Right renal cortex interstitium (tissue), 3 donors: ENCODE results near the gene ICAM4. TPM values are rescaled to one million over a fixed set of nuclear protein-coding genes. Genes with fewer than 3 reads are reported as not detected.
"Not testable (repeated sequence)": the region's sequence is repeated elsewhere in the genome, so short reads cannot be mapped to it uniquely, and the experiment has no call there.

Source experiments
- DNase-seq, 3 donors: peaks; one replicate each; pipeline ENCODE4 v3.0.0-alpha.2; 2013; ENCODE audit warnings: low read depth in 3 of 3, low spot score in 2 of 3
- polyA plus RNA-seq, 3 donors: library from polyadenylated mRNA; unstranded; fragments of 120-200 nt; gene quantifications; one replicate each; pipeline ENCODE4 v1.2.1, GENCODE V29; 2013; ENCODE audit not compliant: insufficient read length in 3 of 3

The ICAM4 gene
- polyA plus RNA-seq, 3 donors, result 0.21 to 0.55 TPM; not detected in 1

DNA sequence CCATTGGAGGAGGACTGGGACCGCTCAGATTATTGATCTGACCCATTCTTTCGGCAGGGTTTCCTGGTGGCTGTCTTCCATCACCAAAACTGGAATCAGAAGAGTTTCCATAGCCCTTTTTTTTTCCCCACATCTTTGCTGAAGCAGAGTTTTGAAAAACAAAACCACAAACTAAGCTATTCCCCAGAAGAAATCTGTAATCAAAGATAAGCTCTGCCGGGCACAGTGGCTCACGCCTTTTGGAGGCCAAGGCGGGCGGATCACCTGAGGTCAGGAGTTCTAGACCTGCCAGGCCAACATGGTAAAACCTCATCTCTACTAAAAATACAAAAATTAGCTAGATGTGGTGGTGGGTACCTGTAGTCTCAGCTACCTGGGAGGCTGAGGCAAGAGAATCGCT lies 20.0 kb upstream of the ICAM4 start:
- no peak for DNase-seq

- no peak for DNase-seq
These were observed 18.7 kb upstream of the ICAM4 start for GRCh38 chr19:10268071-10268470.

DNA sequence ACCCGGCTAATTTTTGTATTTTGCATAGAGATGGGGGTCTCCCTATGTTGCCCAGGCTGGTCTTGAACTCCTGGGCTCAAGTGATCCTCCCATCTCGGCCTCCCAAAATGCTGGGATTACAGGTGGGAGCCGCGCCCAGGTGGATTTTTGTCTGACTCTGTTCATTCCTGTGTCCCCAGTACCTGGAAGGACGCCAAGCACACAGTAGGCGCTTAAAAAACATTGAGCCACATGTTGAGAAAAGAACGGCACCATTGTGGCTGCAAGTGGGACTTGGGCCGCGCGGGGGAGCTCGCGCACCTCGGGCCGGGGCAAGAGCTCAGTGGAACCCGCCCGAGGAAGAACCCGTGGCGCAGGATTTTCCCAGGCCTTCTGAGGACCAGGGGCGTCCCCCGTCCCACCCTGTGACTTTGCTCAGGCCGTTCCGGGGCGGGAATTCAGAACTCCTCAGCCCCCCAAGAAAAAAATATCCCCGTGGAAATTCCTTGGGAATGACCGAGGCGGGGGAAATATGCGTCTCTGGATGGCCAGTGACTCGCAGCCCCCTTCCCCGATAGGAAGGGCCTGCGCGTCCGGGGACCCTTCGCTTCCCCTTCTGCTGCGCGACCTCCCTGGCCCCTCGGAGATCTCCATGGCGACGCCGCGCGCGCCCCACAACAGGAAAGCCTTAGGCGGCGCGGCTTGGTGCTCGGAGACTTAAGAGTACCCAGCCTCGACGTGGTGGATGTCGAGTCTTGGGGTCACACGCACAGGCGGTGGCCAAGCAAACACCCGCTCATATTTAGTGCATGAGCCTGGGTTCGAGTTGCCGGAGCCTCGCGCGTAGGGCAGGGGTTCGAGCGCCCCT lies 17.2 kb upstream of the ICAM4 start:
- DNase-seq, result no peak

- DNase-seq, result no peak
These were observed 16.6 kb upstream of the ICAM4 start for GRCh38 chr19:10270180-10270615.

GRCh38 chr19:10270616-10271394 lies 15.9 kb upstream of the ICAM4 start, which contains the start of gene ICAM1:
Gene ICAM1 (plus strand): TSS chr19:10271120. CDS start chr19:10271160, 40 bp downstream.
- DNase-seq, result no peak

DNA sequence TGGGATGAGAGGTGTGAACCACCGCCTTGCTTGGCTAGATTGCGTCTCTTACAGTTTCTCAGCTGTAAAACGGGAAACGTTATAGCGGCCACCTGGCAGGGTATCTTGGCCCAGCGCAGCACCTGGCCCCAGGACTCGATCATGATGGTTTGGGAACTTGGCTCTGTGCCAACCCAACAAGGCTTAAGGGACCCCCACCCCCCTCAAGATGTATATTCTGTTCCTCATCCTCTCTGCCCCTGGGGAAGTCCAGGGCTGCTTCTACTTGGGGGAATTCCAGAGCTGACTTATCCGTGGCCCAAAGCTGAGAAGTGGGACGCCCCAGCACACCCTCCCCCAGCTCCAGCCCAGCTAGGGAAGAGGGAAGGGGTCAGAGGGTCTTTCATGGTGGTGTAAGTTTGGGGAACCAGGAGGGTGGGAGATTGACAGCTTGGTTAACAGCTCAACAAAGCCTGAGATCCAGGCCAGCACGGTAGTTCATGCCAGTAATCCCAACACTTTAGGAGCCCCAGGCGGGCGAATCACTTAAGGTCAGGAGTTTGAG lies 15.1 kb upstream of the ICAM4 start:
- no peak for DNase-seq

DNA sequence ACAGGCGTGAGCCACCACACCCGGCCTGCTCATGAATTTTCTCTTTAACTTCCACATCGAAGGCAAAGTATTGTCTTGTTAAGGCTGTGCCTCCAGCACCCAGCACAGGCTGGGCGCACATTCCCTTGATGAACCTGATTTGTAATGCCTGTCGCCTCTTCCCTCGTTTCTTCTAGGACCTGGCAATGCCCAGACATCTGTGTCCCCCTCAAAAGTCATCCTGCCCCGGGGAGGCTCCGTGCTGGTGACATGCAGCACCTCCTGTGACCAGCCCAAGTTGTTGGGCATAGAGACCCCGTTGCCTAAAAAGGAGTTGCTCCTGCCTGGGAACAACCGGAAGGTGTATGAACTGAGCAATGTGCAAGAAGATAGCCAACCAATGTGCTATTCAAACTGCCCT lies 12.2 kb upstream of the ICAM4 start:
- DNase-seq, result no peak

- no peak for DNase-seq
These were observed 8.8 kb upstream of the ICAM4 start for GRCh38 chr19:10277795-10278589.

DNA sequence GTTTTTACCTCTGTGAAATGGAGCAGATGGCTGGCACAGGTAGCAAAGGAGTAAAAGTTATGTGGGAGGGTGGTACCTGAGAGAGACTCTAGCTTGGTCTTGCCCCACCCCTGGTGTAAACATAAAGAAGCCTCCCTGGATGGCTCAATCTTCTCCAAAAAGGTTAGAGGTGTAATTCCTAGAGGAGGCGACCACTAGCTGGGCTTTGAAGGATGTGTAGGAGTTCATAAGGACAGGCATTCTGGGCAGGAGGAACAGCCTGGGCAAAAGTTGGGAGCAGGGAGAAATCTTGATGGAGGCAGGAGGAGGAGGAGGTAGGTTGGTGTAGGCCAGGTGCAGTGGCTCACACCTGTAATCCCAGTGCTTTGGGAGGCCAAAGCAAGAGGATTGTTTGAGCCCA lies 7.8 kb upstream of the ICAM4 start:
- no peak for DNase-seq

DNA sequence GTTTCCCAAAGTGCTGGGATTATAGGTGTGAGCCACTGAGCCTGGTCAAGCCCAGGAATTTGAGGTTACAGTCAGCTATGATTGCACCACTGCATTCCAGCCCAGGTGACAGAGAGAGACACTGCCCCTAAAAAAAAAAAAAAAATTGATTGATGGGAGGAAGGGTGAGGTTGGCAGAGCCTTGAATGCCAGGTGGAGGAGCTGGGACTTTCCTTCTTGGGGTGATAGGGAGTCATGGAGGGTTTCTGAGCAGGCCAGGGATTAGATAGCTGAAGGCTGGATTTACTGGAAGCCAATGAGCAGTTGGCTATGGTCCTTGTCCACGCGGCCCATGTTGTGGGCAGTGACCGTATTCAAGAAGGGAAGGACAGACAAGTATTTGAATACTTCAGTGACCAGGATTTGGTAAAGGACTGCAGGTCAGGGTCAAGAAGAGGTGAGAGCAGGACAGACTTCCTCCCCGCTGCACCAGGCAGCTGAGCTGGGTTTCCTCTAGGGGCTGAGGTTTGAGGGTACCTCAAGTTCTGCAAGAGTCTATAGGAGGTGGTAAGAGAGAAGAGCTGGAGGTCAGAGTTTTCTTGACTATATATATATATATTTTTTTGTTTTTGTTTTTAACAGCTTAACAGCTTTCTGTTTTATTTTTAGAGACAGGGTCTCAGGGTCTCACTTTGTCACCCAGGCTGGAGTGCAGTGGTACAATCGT lies 6.9 kb upstream of the ICAM4 start:
- DNase-seq, result no peak

GRCh38 chr19:10282043-10282442 lies 4.7 kb upstream of the ICAM4 start:
- DNase-seq, result not testable (repeated sequence)

- DNase-seq, result no peak
These were observed 3.3 kb upstream of the ICAM4 start for GRCh38 chr19:10283301-10284064.

DNA sequence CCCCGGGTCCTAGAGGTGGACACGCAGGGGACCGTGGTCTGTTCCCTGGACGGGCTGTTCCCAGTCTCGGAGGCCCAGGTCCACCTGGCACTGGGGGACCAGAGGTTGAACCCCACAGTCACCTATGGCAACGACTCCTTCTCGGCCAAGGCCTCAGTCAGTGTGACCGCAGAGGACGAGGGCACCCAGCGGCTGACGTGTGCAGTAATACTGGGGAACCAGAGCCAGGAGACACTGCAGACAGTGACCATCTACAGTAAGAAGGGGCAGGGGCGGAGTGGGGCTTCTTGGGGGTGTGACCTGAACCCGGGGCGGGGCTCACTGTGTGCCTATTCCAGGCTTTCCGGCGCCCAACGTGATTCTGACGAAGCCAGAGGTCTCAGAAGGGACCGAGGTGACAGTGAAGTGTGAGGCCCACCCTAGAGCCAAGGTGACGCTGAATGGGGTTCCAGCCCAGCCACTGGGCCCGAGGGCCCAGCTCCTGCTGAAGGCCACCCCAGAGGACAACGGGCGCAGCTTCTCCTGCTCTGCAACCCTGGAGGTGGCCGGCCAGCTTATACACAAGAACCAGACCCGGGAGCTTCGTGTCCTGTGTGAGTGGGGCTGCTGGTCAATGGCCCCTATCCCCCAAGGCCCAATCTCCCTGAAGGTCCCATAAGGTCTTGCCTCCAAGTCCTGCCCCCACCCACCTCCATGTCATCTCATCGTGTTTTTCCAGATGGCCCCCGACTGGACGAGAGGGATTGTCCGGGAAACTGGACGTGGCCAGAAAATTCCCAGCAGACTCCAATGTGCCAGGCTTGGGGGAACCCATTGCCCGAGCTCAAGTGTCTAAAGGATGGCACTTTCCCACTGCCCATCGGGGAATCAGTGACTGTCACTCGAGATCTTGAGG lies 2.4 kb upstream of the ICAM4 start:
- no peak for DNase-seq

- DNase-seq, result no peak
These were observed 1.8 kb upstream of the ICAM4 start for GRCh38 chr19:10284960-10285278.

GRCh38 chr19:10285393-10285792 lies 1.4 kb upstream of the ICAM4 start:
- DNase-seq, result no peak

- DNase-seq, result no peak
These were observed 2.0 kb downstream of the ICAM4 start for GRCh38 chr19:10288662-10289166.

DNA sequence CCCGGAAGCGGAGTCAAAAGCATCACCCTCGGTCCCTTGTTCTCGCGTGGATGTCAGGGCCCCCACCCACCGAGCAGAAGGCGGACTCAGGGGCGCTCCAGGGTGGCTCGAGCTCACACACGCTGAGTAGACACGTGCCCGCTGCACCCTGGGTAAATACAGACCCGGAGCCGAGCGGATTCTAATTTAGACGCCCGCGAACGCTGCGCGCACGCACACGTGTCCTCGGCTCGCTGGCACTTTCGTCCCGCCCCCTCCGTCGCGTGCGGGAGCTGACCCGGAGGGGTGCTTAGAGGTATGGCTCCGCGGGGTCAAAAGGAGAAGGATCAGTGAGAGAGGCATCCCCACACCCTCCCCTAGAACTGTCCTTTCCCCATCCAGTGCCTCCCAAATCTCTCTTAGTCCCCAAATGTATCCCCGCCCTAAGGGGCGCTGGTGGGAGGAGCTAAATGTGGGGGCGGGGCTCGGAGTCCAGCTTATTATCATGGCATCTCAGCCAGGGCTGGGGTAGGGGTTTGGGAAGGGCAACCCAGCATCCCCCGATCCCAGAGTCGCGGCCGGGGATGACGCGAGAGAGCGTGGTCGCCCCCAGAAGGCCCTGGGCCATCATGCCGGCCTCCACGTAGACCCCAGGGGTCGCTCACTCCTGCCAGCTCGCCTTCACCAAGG lies 2.5 kb downstream of the ICAM4 start:
- no peak for DNase-seq
